GM18499 (cell line): ENCODE results near the gene PCDHGA3.
"Not testable (repeated sequence)": the region's sequence is repeated elsewhere in the genome, so short reads cannot be mapped to it uniquely, and the experiment has no call there.

ENCODE experiments used
- ATAC-seq: cut with Tn5 transposase; IDR thresholded peaks from one replicate; pipeline ENCODE4 v1.9.1; 2021; ENCODE audit warnings: moderate number of reproducible peaks; ENCODE audit not compliant: insufficient read depth, unreplicated experiment

Gene PCDHGA3

DNA sequence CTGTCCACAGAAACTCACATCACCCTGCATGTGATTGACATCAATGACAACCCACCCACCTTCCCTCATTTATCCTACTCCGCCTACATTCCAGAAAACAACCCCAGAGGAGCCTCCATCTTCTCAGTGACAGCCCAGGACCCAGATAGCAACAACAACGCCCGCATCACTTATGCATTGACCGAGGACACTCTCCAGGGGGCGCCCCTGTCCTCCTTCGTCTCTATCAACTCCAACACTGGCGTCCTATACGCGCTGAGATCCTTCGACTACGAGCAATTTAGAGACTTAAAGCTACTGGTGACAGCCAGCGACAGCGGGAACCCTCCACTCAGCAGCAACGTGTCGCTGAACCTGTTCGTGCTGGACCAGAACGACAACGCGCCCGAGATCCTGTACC, 1.7 kb downstream of the PCDHGA3 start:
- ATAC-seq, result no peak

GRCh38 chr5:141346017-141346416, 2.4 kb downstream of the PCDHGA3 start:
- ATAC-seq, result not testable (repeated sequence)

DNA sequence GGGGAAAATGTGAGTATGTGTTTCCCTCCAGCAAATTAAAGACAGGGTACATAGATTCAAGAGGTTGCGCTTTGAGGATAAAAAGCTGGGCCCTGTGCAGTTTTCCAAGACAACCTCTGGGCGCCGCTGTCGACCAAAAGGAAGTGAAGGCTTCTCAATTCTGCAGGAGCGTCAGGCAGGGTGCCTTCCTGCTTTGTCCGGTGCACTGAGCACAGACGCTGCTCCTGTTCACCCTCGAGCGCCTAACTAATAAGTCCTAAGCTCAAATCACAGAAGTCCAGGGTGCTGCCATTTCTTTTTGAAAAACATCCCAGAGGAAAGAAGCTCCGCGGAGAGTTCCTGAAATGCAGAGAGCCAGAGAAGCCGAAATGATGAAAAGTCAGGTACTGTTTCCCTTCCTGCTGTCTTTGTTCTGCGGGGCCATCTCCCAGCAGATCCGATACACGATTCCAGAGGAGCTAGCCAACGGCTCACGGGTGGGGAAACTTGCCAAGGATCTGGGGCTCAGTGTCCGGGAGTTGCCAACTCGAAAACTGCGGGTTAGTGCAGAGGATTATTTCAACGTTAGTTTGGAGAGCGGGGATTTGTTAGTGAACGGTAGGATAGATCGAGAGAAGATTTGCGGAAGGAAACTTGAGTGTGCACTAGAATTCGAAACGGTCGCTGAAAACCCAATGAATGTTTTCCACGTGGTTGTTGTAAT, 6.4 kb downstream of the PCDHGA3 start, which contains the start of gene PCDHGB1:
Gene PCDHGB1, plus strand, starts transcription at position 183 of the 703 bp plus-strand sequence. Its CDS starts 162 bp downstream, at position 345.
- no peak for ATAC-seq

DNA sequence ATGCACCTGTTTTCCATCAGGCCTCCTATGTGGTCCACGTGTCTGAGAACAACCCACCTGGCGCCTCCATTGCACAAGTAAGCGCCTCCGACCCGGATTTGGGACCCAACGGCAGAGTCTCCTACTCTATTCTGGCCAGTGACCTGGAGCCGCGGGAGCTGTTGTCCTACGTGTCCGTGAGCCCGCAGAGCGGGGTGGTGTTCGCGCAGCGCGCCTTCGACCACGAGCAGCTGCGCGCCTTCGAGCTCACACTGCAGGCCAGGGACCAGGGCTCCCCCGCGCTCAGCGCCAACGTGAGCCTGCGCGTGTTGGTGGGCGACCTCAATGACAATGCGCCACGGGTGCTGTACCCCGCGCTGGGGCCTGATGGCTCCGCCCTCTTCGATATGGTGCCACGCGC, 8.0 kb downstream of the PCDHGA3 start:
- ATAC-seq, result no peak

- ATAC-seq, result no peak
Measured at GRCh38 chr5:141354900-141355469, 11.4 kb downstream of the PCDHGA3 start, which contains the start of gene PCDHGA4. PCDHGA4 (plus strand) TSS chr5:141355021; CDS start chr5:141355108, 87 bp downstream.

- ATAC-seq, result no peak
Measured at GRCh38 chr5:141355641-141356040, 12.0 kb downstream of the PCDHGA3 start.

DNA sequence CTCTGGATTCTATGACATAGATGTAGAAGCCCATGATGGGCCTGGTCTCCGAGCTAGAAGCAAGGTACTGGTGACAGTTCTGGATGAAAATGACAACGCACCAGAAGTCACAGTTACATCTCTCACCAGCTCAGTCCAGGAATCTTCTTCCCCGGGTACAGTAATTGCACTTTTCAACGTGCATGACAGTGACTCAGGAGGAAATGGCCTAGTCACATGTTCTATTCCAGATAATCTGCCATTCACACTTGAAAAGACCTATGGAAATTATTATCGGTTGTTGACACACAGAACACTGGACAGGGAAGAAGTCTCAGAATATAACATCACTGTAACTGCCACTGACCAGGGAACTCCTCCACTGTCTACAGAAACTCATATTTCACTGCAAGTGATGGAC, 12.5 kb downstream of the PCDHGA3 start:
- no peak for ATAC-seq

GRCh38 chr5:141356950-141357349, 13.3 kb downstream of the PCDHGA3 start:
- no peak for ATAC-seq

- no peak for ATAC-seq
Measured at GRCh38 chr5:141359790-141360426, 16.3 kb downstream of the PCDHGA3 start, which contains the start of gene PCDHGB2. PCDHGB2 (plus strand) TSS chr5:141359994; CDS start chr5:141360136, 142 bp downstream.

GRCh38 chr5:141360685-141361084, 17.1 kb downstream of the PCDHGA3 start:
- no peak for ATAC-seq

DNA sequence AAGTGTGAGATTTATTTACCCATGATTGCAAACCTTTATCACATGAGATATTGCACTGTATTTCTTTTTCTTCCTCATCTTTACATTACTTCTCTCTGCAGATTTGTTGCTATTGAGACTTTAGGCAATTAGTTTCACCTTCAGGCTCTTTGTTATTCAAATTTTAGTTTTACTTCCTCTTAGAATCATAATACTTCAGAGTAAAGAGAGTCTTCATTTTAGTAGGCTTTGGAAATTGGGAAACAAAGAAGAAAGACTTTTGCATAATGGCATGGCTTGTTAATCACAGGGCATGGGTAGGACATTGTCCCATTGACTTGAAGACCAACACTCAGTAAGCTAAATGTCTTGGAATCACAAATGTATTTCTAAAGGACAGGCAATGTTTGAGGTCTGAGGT, 19.1 kb downstream of the PCDHGA3 start:
- ATAC-seq, result no peak

GRCh38 chr5:141363952-141364660, 20.5 kb downstream of the PCDHGA3 start, which contains the start of gene PCDHGA5:
PCDHGA5 (plus strand) TSS chr5:141364162; CDS start chr5:141364331, 169 bp downstream.
- ATAC-seq, result no peak

- no peak for ATAC-seq
Measured at GRCh38 chr5:141366016-141366896, 22.6 kb downstream of the PCDHGA3 start.

GRCh38 chr5:141369994-141370848, 26.6 kb downstream of the PCDHGA3 start, which contains the start of gene PCDHGB3:
PCDHGB3 (plus strand) TSS chr5:141370242; CDS start chr5:141370395, 153 bp downstream.
- peak; percentile 77 for ATAC-seq

GRCh38 chr5:141371572-141372475, 28.2 kb downstream of the PCDHGA3 start:
- ATAC-seq, result no peak

GRCh38 chr5:141373673-141374317, 30.2 kb downstream of the PCDHGA3 start, which contains the start of gene PCDHGA6:
PCDHGA6 (plus strand) TSS chr5:141373891; CDS start chr5:141374084, 193 bp downstream.
- ATAC-seq, result no peak

DNA sequence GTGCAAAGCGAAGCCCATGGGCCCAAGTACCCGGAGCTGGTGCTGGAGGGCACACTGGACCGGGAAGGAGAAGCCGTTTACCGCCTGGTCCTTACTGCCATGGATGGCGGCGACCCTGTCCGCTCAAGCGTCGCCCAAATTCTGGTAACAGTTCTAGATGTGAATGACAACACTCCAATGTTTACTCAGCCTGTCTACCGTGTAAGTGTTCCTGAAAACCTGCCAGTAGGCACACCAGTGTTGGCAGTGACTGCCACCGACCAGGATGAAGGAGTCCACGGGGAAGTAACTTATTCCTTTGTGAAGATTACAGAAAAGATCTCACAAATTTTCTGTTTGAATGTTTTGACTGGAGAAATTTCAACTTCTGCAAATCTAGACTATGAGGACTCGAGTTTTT, 31.0 kb downstream of the PCDHGA3 start:
- ATAC-seq, result no peak
